ENCODE results near the gene TBC1D20.
"Not testable (repeated sequence)": the region's sequence is repeated elsewhere in the genome, so short reads cannot be mapped to it uniquely, and the experiment has no call there.

- not testable (repeated sequence) for TF ChIP-seq CTCF (conservative IDR thresholded peaks at IDR 0.05; ENCODE audit: low read depth, low read length); POLR2A (IDR thresholded peaks at IDR 0.05; ENCODE audit: low read depth, low read length); SMC3 (IDR thresholded peaks at IDR 0.05; ENCODE audit: low read depth, low read length); CEBPB (IDR thresholded peaks at IDR 0.05; ENCODE audit: low read depth, low read length); RAD21 (IDR thresholded peaks at IDR 0.05; ENCODE audit: low read length); RFX5 (IDR thresholded peaks at IDR 0.05; ENCODE audit: low read depth, low read length); MXI1 (IDR thresholded peaks at IDR 0.05; ENCODE audit: borderline replicate concordance, low read depth, low read length); MAFK (IDR thresholded peaks at IDR 0.05; ENCODE audit: low read depth, low read length); FOS (IDR thresholded peaks at IDR 0.05; ENCODE audit: low read depth, low read length)
- TF ChIP-seq, protein P1, sequence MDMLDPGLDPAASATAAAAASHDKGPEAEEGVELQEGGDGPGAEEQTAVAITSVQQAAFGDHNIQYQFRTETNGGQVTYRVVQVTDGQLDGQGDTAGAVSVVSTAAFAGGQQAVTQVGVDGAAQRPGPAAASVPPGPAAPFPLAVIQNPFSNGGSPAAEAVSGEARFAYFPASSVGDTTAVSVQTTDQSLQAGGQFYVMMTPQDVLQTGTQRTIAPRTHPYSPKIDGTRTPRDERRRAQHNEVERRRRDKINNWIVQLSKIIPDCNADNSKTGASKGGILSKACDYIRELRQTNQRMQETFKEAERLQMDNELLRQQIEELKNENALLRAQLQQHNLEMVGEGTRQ (IDR thresholded peaks at IDR 0.05; ENCODE audit: low read depth, low read length): not testable (repeated sequence)
These were observed 75.7 kb downstream of the TBC1D20 start for GRCh38 chr20:386634-387033.

Data from IMR-90 (cell line).